Hematopoietic multipotent progenitor cell treated with erythropoietin and hydrocortisone succinate and interleukin-3 and kit ligand, for 17 days (in vitro differentiated cells): ENCODE results near the gene KPNA3.
A peak's percentile ranks its signal among the peaks of the same experiment; 100 is the strongest.

Experiments used
- DNase-seq: peaks from one replicate; pipeline ENCODE4 v3.0.0-alpha.2; 2015; ENCODE audit warnings: low spot score

KPNA3 gene

DNA sequence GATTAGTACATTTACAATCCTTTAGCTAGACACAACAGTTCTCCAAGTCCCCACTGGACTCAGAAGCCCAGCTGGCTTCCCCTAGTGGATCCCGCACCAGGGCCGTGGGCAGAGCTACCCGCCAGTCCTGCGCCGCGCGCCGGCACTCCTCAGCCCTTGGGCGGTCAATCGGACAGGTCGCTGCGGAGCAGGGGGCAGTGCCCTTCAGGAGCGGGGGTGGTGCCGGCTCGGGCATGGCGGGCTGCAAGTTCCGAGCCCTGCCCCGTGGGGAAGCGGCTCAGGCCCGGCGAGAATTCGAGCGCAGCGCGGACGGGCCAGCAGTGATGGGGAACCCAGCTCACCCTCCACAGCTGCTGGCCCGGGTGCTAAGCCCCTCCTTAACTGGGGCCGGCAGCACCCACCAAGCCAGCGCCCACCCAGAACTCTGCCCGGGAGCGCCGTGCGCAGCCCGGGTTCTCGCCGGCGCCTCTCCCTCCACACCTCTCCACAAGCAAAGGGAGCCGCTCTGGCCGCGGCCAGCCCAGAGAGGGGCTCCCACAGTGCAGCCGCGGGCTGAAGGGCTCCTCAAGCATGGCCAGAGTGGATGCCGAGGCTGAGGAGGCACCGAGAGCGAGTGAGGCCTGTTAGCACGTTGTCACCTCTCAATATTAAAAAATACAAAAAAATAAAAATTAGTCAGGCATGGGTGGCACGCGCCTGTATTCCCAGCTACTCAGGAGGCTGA is 114.1 kb downstream of the KPNA3 start:
- DNase-seq = no peak

- DNase-seq = no peak
Observed at GRCh38 chr13:49676581-49677298, 115.7 kb downstream of the KPNA3 start.

- DNase-seq = no peak
Observed at GRCh38 chr13:49670828-49671227, 121.7 kb downstream of the KPNA3 start.

DNA sequence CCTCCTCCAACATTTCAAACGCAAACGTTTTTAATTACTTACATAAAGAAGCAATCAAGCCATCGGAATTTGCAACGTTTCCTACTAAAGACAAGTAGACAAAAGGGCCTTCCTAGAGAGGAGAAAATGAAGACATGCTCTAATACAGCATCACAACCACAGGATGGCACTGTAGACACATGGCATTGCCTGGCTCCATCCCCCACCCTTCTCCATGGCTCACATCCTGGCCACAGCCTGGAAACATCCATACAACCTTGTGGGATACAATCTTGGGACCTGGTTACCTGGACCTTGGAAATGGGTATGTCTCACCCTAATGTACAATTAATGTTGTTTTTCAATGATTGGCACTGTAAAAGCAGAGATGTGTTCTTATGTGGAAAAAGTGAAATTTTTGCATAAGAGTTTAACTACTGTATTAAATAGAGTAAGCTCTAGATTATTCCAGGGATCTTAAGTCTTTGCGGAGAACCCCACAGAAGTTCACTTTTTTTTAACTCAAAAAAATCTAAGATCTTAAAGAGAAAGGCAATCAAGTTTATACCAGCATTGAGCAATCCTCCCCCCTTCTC is 122.7 kb downstream of the KPNA3 start:
- DNase-seq = peak; percentile 35

DNA sequence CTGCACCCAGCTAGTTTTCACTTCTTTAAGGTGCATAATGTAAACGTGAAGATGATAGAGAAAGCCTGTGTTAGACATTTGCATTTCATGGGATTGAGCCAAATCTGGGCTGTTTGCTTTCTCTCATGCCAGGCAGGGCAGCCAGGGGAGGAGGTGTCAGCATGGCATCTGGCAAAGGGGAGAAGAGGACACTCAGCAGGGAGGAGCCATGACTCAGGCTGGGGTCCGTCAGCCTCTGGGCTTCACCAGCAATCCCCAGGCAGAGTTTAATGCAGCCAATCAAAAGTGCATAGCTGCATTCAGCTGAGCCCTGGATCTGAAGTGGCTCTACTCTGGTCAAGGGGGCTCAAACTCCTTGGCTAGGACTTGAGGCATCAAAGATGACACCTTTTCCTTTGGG is 124.7 kb downstream of the KPNA3 start:
- DNase-seq = no peak

DNA sequence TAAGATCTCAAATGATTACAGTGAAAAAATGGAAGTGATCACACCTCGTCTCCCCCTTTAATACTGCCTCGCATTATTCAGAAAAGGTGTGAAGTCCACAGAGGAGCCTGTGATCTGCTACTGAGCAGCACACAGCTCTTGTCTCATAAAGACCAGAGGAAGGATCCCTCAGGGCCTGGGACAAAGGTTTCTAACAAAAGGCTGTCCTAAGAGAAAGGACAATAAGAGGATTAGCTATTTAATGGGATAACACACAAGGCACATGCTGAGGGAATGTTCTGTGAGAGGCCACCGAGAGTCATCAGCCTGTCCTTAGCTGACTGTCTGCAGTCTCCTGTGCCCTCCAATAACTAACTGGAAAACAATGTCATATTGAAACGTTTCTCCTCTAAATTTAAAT is 127.9 kb downstream of the KPNA3 start:
- no peak for DNase-seq

- no peak for DNase-seq
Observed at GRCh38 chr13:49657241-49657641, 135.2 kb downstream of the KPNA3 start.

DNA sequence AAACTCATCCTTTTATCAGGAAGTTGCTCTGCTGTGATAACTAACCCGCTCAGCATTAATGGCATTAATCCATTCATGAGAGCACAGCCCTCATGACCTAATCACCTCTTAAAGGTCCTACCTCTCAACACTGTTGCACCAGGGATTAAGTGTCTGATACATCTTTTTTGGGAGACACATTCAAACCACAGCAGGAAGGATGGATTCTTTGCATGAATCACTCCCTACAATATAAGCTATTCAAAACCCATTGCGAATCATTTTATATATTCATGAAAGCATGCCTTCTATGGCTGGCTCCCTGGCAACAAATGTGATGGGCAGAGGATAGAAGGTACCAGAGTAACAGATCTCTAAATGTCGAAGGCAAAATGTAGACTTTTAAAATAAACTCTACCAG is 136.6 kb downstream of the KPNA3 start:
- no peak for DNase-seq

DNA sequence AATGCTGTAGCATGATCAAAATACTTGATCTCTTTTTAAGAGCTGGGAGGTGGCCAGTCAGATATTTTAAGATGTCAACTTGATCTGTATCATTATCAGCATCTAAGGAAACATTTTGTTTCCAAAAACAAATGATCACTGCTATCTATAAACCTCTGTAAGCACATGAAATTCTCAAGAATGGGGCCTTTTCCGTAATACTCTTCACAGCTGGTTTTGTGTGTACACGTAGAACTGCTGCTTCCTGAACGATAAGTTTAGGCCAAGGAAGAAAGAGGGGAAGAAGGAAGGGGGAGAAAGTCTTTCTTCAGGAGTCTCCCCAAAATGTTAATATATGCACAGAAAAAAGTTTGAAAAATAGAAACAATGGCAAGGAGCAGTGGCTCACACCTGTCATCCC is 138.5 kb downstream of the KPNA3 start:
- no peak for DNase-seq

DNA sequence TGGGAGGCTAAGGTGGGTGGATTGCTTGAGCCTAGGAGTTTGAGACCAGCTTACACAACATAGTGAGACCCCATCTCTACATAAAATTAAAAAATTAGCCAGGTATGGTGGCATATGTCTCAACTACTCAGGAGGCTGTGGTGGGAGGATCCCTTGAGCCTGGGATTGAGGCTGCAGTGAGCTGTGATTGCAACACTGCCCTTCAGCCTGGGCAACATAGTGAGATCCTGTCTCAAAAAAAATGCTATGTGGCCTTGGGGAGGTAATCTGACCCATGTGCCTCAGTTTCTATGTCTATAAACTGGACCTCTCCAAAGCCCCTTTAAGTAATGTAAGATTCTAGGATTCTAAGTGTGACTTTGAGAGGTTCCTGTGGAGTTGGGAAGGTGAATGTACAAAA is 139.0 kb downstream of the KPNA3 start:
- DNase-seq = no peak

GRCh38 chr13:49652355-49653305 is 139.9 kb downstream of the KPNA3 start:
- peak; percentile 29 for DNase-seq

DNA sequence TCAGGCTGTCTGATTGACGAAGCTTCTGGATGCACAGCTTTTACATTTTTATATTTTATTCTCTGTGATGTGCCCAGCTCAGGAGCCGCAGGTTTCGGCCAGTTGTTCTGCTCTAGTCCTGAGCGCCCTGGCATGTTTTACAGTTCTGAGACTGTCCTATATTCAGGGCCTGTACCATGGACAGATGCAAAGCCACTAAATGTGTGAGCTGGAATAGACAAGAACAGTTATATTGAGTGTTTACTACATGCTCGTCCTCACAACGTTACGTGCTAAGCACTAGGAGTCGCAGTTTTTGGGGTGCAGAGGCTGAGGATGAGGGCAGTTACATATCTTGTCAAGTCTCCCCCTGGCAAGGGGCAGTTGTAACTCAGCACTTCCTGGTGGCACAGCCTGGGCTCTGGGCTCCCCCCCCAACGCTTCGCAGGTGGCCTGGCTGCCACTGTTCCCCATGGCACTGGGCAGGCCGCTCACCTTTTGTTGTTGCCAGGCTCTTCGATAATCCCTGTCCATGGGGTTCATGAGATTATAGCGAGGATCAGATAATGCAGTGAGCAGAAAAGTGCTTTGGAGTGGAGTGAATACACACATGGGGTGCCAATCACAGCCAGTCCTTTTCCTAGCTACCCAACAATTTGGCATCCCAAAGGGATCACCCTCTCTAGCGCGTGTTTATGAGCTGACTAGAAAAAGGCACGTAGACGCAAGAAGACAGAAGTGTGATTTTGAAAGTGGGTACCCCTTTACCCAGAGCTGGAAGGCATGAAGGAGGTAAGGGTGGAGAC is 140.7 kb downstream of the KPNA3 start:
- DNase-seq = no peak

GRCh38 chr13:49649963-49650312 is 142.5 kb downstream of the KPNA3 start:
- no peak for DNase-seq
